HG02798 (cell line): ENCODE data around the gene CCM2.

Experiments used
- ATAC-seq: cut with Tn5 transposase; IDR thresholded peaks from one replicate; pipeline ENCODE4 v1.9.1; 2021; ENCODE audit warnings: mild to moderate bottlenecking; ENCODE audit not compliant: unreplicated experiment, poor library complexity

CCM2 gene

DNA sequence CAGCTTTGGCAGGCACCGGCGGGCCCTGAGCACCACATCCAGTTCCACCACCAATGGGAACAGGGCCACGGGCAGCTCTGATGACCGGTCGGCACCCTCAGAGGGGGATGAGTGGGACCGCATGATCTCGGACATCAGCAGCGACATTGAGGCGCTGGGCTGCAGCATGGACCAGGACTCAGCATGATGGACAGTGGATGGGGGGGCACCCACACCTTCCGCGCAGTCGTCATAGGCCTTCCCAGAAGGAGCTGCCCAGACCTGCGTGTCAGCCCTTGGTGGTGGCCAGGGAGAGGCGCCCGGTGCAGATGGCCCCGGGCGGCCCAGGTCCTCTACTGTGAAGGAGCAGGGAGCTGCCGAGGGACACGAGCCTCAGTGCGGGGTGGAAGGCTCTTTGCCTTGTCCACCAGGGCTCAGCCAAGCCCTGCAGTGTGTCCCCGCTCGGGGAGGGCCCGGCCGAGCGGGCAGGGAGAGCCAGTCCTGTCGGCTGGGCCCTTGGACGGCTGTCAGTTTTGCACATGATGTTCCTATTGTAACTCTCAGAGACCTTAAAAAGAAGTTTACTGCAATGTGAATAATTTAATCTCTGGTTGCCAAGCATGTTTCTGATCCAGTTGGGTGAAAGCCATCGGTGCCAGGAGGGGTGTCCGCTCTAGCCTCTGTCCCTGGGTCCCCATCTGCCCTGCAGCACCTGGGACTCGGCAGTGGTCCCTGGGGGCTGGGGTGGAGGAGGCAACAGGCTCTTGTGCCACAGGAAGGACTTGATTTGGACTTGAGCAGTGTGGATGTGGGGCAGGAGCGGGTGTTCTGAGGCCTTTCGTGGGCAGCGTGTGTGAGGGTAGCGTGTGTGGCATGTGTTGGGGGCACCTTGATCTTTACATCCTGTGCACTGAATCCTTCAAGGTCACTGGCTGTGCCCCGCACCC is 76.1 kb downstream of the CCM2 start:
- no peak for ATAC-seq

DNA sequence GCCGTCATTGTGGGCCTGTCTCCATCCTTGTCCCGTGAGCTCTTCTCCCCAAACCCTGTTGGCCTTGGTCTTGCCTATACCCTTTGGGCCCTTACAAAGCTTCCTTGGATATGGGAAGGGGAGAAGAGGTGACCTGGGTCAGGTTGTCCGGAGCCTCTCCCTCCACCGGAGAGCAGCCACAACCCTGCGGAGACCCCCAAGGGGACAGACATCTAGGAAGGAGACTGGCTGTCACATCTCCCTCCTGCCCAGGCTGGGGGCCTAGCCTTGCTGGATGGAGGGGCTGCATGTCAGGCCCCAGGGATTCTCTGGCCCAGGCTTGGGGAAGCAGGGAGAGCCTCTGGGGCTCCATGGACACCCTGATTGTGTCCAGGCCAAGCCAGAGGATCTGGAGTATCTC is 76.9 kb downstream of the CCM2 start:
- ATAC-seq = no peak

DNA sequence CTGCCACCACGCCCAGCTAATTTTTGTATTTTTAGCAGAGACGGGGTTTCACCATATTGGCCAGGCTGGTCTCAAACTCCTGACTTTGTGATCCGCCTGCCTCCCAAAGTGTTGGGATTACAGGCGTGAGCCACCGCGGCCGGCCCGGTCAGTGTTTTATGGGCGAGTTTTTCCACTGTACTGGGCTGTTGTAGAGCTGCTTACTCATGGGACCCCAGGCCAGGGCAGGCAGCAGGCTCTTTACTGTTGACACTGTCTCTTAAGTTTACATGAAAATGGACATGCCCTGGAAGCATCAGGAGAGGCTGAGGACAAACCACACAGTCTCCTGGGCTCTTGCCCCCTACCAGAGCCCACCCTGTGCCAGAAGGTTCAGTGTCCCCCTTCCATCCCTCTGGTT is 77.6 kb downstream of the CCM2 start:
- ATAC-seq = no peak

DNA sequence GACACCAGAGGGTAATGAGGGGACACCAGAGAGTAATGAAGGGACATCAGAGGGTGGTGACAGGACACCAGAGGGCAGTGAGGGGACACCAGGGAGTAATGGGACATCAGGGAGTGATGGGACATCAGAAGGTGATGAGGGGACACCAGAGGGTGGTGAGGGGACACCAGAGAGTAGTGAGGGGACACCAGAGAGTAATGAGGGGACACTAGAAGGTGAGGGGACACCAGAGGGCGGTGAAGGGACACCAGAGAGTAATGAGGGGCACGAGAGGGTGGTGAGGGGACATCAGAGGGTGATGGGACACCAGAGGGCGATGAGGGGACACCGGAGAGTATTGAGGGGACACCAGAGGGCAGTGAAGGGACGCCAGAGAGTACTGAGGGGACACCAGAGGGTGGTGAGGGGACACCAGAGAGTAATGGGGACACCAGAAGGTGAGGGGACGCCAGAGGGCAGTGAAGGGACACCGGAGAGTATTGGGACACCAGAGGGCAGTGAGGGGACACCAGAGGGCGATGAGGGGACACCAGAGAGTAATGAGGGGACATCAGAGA is 78.2 kb downstream of the CCM2 start:
- ATAC-seq = no peak

DNA sequence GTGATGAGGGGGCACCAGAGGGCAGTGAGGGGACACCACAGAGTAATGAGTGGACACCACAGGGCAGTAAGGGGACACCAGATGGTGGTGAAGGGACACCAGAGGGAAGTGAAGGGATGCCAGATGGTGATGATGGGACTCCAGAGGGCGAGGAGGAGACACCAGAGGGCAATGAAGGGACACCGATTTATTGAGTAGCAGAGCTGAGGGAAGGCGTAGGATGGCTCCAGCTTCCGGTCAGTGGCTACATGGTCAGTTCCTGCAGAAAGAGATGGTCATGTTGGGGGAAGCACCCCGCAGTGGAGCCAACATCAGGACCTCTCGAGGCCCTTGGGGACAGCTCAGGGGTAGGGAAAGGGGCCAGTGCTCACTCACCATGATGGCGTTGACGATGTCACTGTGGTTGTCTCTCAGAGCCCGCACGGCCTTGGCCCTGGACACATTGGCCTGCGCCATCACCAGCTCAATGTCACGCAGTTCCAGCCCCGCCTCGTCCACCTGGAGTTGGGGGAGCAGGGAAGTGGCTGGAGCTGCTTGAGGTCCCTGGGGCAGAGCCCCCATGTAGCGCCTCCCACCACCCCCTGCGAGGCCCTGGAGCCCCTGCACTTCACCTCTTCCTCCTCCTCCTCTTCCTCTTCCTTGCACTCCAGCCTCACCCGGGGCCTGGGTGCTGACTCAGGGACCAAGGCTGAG is 80.4 kb downstream of the CCM2 start:
- ATAC-seq = no peak

DNA sequence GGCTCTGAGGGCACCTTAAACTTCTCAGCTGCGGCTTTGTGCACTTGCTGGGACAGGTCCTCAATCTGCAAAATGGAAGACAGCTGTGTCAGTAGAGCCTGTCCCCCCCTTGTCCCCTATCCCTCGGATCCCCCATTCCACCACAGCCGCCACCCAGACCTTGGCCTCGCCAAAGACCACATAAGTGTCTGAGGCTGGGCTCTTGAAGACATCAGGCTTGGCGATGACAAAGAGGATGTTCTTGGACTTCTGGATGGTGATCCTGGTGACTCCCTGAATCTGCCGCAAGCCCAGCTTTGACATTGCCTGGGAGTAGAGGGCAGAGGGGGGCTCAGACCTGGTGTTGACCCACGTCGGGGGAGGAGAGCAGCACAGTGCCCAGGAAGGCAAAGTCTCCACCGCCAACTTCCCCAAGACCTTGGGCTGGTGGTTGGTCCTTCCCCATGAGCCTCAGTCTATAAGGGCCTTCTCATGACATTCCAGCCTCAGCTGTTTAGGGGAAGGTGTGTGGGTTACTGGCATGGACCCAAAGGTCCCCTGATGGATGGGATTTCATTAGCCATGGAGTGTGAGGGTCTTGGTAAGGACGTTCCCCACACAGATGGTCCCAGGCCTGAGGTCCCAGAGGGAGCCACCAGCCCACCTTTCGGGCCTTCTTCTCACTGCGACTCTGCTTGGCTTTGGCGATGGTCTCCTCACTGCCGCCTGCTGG is 81.1 kb downstream of the CCM2 start:
- ATAC-seq = no peak

DNA sequence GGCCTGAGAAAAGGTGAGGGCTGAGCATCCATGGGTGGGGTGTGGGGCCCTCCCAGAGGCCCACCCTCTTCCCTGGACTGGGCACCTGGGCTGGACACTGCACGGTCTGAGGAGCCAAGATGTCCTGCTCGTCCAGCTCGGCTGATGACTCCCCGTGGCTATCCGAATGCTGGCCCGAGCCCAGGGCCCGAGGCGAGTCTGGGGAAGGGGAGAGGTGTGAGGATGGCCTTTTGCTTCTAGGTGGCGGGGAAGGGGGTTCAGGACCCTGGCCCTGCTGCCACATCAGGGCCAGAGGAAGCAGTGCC is 81.6 kb downstream of the CCM2 start:
- no peak for ATAC-seq

DNA sequence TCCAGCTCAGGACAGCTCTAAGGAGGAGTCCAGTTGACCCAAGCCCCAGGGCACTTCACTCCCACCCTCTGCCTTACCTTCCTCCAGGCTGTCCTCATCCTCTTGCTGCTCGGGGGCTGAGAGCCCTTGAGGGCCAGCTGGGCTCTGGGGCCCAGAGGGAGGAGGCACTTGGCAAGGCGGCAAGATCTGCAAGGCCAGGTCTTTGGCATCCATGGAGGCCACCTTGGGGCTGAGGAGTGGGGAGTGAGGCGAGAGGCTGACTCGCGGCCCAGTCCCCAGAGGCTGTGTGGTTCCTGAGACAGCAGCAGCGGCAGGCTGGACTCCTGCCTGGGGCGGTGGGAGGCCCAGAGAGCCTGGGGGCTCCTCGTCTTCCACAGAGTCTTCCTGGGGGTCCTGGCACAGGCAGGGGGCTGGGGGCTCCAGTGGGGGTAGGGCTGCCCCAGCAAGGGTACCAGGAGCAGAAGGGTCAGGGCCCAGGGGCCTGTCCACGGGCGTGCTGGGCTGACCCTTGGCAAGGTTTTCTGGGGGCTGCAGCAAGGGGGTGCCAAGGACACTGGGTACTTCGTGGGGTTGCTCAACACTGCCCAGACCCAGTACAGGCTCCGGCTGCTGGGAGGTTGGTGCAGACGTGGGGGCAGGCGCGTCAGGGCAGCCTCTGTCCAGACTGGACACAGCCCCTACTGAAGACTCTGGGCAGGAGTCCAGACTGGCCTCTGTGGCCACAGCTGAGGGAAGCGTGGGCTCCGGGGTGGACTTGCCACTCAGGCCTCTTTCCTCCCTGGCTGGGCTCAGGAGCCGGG is 82.2 kb downstream of the CCM2 start:
- ATAC-seq = no peak

DNA sequence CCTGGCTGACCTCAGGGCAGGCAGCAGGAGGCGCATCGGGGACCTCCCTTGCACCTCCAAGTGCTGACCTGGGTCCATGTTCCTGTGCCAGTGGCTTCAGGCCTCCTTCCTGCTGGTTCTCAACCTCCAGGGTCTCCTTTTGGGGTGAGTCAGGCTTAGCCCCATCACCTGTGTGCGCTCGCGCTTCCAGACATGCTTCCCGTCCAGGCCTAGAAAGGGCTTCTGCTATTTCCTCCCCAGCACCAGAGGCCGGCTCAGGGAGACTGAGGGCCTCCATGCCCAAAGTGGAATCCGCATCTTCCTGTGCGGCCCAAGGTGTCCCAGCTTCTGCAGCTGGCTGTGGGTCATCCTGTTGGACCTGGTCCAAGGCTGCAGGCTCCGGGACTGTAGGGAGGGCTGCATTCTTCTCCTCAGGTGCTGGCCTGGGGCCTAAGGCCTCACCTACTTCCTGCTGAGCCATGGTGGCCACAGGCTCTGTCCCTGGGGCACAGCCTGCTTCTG is 82.9 kb downstream of the CCM2 start:
- ATAC-seq = no peak

DNA sequence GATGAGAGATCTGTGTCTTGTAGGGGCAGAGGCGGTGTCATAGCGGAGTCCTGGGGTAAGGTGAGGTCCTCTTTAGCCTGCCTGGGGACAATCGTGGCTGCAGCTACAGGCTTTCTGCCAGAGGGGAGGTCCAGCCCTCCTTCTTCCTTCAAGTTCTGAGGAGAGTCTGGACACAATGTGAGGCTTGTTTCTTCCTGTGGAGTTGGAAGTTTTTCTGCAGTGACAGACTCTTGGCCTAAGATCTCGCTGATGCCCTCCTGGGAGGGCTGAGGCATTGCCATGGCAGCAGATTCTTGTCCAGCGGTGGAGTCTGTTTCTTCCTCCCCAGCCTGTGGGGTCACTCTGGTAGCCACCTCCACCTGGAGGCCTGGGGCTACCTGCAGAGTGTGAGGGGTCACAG is 84.3 kb downstream of the CCM2 start:
- ATAC-seq = no peak

DNA sequence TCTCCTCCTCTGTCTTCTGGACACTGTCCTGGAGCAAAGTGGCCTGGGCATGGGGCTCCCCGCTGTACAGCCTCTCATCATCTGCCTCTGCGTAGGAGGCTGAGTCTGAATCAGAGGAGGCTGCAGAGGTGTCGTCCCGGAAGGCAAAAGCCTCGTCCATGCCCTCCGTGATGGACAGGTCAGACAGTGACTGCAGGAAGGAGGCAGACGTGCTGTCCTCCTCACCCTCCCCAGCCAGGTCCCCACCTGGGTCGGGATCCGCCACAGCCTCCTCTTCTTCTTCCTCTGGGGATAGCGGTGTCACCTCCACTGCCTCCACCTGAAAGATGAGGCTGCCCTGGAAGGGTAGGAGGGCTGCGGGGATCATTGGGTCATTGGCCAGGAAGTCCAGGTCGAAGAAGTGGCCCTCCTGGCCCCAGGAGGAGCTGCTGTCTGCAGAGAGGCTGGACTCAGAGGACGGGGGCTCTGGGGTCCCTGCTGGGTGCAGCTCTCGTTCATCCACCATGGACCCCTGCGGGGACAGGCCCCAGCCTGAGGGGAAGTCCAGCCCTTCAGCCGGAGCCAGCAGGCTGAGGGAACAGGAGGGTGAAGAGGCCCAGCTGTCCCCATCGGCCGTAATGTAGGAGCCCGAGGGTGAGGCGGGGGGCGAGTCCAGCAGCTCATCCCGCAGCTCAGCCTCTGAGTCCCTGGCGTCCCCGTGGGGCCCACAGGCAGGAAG is 85.1 kb downstream of the CCM2 start:
- ATAC-seq = no peak

DNA sequence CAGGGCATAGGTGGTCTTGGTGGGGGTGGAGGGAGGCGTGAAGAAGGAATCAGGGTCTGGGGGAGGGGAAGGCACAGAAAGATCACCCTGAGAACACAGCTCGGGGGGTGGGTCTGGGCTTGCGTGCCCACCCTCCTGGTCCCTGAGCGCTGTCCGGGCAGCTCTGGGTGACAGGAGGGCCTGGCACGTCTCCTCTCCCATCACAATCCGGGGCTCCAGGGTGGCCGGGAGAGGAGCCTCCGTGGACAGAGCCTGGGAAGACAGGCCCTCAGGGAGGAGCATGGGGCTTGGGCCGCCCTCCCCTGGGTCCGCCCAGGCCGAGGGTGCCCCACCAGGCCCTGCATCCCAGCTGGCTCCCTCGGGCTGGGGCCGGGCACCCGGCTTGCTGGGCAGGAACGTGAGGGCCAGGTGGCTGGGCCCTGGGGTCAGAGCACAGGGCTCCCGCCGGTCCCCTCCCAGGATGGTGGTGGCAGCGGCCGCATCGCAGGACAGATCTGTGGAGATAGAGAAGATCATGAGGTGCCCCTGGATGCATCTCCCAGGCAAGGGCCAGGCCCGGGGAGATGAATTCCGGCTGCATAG is 85.7 kb downstream of the CCM2 start:
- no peak for ATAC-seq

DNA sequence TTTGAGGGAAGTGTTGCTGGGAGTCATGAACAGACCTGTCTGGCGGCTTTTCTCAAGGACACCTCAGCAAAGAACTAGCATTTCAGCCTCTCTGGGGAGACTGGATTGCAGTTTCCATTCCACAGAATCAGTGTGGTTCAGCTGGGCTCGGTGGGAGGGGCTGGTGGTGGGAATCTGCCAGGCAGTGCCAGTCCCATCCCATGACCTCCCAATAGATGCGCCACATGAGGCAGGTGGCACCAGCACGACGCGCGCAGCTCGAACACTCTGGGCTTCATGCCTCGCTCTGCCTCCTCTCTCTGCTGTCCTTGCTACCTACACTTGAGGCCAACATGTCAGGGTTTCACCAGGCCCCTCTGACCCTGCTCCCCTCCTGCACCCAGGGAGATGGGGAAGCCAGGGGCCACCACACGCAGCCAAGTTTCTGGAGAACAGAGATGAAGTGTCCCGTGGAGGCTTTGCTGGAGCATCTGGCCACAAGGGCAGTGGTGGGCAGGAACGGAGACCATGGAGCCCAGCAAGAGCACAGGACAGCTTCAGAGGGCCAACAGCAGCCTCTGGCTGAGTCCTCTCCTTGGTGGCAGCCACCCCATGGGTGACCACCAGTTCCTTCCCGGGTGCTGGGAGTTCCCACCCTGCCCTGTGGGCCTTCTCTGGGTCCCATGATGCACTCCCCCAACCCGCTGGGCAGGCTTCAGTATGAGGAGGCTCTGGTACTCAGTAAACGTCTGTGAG is 86.5 kb downstream of the CCM2 start:
- no peak for ATAC-seq

DNA sequence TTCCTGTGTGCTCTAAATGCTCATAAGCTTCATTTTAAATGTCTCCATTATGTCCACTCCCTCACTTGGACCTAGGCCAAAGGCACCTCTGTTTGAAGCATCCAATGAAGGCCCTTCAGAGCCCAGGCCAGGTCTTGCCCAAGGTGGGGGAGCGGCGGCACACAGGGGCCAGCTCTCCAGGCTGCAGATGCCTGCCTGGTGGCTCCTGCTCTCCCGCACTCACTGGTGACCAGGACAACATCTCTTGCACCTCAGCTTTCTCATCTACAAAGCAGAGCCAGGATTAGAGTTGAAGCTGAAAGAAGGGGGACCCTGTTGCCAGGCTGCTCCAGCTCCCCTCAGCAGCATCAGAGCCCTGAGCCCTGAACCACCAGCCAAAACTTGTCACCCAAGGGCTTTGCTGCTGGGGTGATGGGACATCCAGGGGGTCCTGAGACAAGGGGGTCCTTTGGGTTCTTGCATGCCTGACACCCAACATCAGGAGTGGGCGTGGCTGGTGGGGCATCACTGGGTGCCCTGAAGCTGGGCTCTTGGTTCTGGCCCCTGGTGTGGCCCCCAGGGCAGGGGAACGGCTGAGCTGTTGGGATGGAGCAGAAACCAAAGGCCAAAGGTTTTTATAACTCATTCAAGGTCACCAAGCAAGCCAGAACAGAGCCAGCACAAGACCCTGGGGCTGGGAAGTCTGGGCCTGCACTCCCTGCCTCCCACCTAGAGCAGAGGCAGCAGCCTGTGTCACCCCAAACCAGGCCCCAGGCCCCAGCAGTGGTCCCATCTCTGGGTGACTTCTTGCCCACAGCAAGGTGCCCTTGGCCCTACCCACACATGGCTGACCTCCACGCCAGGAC is 87.5 kb downstream of the CCM2 start:
- ATAC-seq = no peak

DNA sequence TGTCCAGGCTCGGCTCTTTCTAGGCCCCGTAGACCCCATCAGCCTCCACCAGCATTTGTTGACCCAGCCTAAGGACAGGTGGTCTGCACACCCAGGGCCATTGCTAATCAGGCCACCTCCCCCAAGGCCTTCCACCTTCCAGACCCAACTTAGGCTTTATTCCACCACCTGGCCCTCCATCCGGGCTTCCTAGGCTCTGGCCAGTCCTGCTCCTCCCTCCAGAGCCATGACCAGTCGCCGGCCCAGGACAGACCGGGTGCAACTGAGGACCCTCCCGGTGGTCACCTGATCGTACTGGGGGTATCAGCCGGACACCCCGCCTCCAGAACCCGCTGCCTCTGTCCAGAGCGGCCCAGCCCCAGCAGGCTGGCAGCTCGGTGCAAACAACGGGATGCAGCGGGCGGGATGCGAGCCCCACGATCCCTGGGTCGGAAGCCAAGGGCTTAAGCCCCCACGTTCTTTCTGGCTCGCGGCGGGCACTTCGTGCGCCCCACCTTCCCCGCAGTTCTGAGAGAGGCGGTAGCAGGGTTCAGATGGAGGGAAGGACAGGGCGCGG is 88.2 kb downstream of the CCM2 start:
- ATAC-seq = no peak

DNA sequence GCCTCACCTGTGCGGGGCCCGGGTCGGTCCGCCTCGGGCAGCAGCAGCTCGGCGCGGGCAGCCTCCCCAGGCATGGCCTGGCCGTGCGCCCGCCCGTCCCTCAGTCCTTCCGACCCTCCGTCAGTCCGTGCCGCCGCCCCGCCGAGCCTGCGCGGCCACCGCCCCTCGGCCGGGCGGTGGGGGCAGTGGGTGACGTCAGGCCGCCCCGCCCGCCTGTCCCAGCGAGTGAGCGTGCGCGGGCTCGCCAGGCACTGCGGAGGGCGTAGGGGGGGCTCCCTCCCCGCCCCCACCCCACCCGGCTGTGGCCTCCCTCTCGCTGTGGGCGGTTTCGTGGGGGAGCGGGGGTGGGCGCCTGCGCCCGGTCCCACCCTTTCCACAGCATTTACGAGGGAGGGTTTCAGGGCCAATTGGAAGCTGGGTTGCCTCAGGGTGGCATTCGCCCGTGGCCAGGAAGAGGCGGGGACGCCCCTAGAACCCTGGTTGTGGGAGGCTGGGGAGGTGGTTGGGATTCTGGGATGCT is 88.9 kb downstream of the CCM2 start, which contains the start of gene NACAD:
Gene NACAD, minus strand, starts transcription at position 149 of the 520 bp plus-strand sequence. Its CDS starts 75 bp downstream, at position 74.
- ATAC-seq = no peak
